UCSD-AML1 (cell line): ENCODE results near the gene IRF1.
"Not testable (repeated sequence)": the region's sequence is repeated elsewhere in the genome, so short reads cannot be mapped to it uniquely, and the experiment has no call there.

Experiments used
- DNase-seq: peaks from one replicate; lab custom pipeline; 2025; ENCODE audit not compliant: unreplicated experiment; lab: John Stamatoyannopoulos, UW

Gene IRF1

DNA sequence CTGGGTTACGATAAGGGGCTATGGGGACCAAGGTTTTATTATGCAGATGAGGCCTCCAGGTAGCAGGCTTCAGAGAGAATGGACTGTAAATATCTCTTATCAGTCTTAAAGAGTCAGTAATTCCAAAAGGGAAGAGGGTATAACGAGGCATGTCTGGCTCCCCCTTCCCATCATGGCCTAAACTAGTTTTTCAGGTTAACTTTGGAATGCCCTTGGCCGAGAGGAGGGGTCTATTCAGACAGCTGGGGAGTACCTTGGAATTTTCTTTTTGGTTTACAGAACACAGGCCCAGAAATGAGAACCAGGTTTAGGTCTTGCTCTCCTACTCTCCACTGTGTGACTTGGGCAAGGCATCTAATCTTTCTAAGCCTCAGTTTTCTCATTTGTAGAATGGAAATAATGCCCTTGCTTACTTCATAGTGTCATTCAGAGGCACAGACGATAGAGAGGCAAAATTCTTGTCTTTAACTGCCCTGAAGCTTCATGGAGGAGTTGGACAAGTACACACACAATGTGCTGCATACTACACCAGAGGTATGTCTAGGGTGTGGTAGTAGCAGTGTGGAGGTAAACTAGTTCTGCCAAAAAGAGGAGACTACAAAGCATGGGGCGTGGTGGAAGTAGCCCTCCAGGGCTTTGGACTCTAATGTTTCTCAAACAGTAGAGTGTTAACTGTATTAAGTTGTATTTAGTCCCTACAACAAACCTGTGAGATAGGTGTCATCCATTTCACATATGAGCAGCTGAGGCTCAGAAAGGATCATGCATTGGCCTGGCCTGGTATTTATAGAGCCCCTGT lies 45.5 kb downstream of the IRF1 start:
- DNase-seq = no peak

- DNase-seq = no peak
Measured at GRCh38 chr5:132444061-132444460, 46.5 kb downstream of the IRF1 start.

DNA sequence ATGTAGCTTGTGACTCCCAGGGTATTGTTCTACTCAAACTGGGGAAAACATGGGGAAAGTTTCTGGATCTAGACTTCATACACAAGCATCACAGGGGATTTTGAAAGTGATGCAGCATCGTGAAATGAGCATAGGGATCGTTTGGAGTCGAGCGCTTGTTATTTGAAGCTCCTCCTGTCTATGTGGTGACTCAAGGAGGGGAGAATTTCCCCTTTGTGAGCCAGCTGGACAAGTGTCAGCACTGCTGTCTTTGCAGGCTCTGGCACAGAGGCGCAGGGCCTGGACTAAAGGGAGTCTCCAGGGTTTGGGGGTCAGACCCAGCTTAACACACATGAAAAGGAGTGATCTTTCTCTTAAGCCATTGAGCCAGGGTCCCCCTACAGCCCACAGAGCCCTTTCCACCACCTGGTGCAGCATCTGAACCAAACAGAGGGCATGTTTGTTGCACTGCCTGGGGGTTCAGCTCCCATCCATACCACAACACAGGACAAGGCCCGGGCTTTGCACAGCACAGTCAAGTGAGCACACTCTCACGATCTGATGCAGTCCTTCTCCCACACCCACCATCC lies 51.0 kb downstream of the IRF1 start:
- no peak for DNase-seq

- no peak for DNase-seq
Measured at GRCh38 chr5:132438917-132439316, 51.7 kb downstream of the IRF1 start.

DNA sequence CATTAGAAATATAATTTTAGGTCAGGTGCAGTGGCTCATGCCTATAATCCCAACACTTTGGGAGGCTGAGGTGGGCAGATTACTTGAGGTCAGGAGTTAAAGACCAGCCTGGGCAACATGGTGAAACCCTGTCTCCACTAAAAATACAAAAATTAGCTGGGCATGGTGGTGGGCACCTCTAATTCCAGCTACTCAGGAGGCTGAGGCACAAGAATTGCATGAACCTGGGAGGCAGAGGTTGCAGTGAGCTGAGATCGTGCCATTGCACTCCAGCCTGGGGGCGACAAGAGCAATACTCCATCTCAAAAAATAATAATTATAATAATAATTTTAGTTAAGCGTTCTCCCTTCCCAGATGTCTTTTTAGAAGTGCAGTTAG lies 52.3 kb downstream of the IRF1 start:
- DNase-seq = not testable (repeated sequence)

- DNase-seq = peak; percentile 66
Measured at GRCh38 chr5:132437604-132438266, 52.8 kb downstream of the IRF1 start.

DNA sequence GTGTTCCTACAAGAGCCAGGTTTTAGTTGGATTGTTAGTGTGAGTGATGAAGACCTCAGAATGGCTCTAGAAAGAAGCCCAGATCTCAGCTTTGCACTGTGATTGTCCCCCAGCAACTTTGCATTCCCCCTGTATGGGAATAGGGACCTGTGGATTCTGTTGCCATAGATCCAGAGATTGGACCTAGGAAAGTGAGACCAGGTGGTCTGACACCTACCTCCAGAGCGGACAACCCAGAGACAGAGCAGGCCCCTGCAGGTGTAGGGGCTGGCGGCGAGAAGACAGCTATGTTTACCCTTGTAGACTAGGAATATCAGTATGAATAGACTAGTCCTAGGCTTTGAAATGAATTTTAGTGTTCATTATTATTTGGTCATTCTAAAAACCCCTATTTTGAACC lies 53.6 kb downstream of the IRF1 start:
- no peak for DNase-seq

DNA sequence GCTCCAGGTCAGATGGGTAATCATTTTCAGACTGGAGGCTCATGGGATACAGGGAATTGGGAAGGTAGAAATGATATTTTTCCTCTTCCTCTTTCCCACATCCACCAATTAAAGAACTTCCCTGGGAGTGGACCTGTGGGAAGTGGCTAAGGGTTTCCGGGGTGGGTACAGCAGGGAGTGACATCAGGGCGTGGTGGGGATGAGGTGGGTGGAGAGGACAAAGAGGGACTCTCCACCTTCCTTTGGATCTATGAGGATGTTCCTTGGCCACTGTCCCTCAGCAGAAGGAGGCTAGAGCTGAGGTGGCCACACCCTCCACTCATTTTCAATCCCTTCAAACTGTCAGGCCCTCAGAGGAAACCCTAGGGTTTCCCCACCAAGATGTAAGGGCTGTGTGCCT lies 54.7 kb downstream of the IRF1 start:
- DNase-seq = no peak

DNA sequence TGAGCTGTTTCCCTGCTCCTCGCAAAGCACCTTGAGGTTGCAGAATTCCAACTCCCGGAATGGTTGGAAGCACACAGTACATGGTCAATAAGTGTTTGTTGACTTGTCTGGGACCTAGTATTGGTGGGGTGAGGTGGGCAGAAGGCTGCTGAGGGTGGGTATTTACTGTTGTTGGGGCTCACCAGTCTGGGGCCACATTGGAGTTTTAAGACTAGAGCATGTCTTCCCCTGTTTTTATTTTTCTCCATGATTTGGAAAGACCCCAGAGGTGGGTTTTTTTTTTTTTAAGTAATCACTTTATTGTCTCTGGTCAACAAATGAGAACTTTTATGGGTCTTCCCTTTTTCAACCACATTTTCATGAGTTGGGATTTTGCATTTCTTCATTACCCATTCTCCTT lies 55.1 kb downstream of the IRF1 start:
- DNase-seq = no peak

GRCh38 chr5:132434416-132435286 lies 55.9 kb downstream of the IRF1 start:
- DNase-seq = no peak

DNA sequence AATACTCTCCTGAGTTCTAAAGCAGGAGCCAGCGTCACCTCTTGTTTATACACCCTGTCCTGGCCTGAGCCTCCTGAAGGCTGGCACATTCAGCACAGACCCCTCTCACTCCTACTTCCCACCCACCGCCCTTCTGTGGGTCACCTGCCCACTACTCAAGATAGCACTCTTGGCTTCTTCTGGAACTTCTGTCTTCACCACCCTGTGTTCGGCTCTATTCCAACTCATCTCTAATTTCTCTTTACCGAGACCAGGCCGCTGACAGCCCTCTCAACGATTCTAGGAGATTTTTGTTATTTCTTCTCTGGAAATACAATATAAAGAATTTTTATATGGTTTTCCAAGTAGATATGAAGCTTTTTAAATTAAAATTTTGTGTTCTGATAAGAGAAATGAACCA lies 57.4 kb downstream of the IRF1 start:
- DNase-seq = no peak

DNA sequence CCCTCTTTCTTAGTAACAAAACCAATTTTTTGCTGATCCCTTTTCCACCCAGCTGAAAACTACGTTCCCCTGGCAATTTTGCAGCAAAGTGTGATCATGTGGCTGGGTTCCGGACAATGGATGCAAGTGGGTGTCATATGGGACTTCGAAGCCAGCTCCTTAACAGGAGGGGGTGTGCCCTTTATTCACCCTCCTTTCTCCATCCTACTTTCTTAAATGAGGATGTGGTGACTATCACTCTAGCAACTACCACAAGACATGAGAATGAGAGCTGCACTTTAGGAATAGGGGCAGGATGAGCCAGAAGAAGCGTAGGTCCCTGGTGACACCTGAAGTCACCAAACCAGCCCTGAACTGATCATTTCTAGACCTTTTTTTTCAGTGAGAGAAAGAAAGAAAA lies 58.9 kb downstream of the IRF1 start:
- no peak for DNase-seq
